HEK293 (cell line): ENCODE data around the gene SLC24A5.

Experiments used
- CTCF ChIA-PET: fragments of 350-600 bp; formaldehyde crosslinking; extraction: SDS; loops from one replicate; lab custom pipeline; 2021; ENCODE audit warnings: antibody characterized with exemption; lab: Yijun Ruan, JAX
- POLR2A ChIA-PET: fragments of 300-600 bp; formaldehyde crosslinking; extraction: SDS; loops from one replicate; lab custom pipeline; 2020; ENCODE audit warnings: antibody characterized with exemption, inconsistent platforms; lab: Yijun Ruan, JAX
- H3K27ac ChIP-seq: fragments of 200-500 bp; sonication (Bioruptor generic); 2 replicates; pipeline ENCODE4 v1.5.1; 2014; ENCODE audit warnings: low read depth, low read length, control low read depth, inconsistent platforms; ENCODE audit errors: extremely low read depth
- H3K36me3 ChIP-seq, 2 experiments: fragments of 200-500 bp in 1 of 2; sonication (Bioruptor generic) in 1 of 2; 1 replicate in 1 of 2; 2 replicates in 1 of 2; pipeline ENCODE4 v1.5.1; 2014 to 2017; ENCODE audit warnings: inconsistent platforms in 2 of 2, low read length in 2 of 2; ENCODE audit not compliant: control insufficient read depth in 2 of 2, insufficient read depth in 1 of 2
- H3K4me1 ChIP-seq: fragments of 200-500 bp; sonication (Bioruptor generic); 2 replicates; pipeline ENCODE4 v1.5.1; 2014; ENCODE audit warnings: mild to moderate bottlenecking, low read length, inconsistent platforms; ENCODE audit not compliant: control insufficient read depth, insufficient read depth
- H3K4me3 ChIP-seq: 2 replicates; pipeline ENCODE4 v1.5.1; 2011; ENCODE audit warnings: low read depth, mild to moderate bottlenecking, control low read depth, low read length, moderate library complexity
- H3K9me3 ChIP-seq: fragments of 200-500 bp; sonication (Bioruptor generic); 2 replicates; pipeline ENCODE4 v1.5.1; 2014; ENCODE audit warnings: low read depth, low read length, inconsistent platforms; ENCODE audit not compliant: control insufficient read depth, insufficient read depth
- ATF2 ChIP-seq: fragments of 450-650 bp; formaldehyde crosslinking; IDR thresholded peaks from 2 replicates; pipeline ENCODE4 v1.5.1; 2016; ENCODE audit warnings: missing biosample characterization, missing genetic modification characterization, low read depth
- FEZF1 ChIP-seq: fragments of 450-650 bp; formaldehyde crosslinking; IDR thresholded peaks from 2 replicates; pipeline ENCODE4 v1.5.1; 2016; ENCODE audit warnings: missing biosample characterization, missing genetic modification characterization
- GLI4 ChIP-seq: fragments of 450-650 bp; formaldehyde crosslinking; IDR thresholded peaks from 2 replicates; pipeline ENCODE4 v1.5.1; 2016; ENCODE audit warnings: missing biosample characterization, missing genetic modification characterization
- GLIS1 ChIP-seq: fragments of 450-650 bp; formaldehyde crosslinking; IDR thresholded peaks from 2 replicates; pipeline ENCODE4 v1.5.1; 2016; ENCODE audit warnings: missing biosample characterization, missing genetic modification characterization
- GLIS2 ChIP-seq: fragments of 450-650 bp; formaldehyde crosslinking; IDR thresholded peaks from 2 replicates; pipeline ENCODE4 v1.5.1; 2016; ENCODE audit warnings: missing biosample characterization, missing genetic modification characterization
- HOXC10 ChIP-seq: sonication (generic); formaldehyde crosslinking; IDR thresholded peaks from 2 replicates; pipeline ENCODE4 v1.8.1; 2023; ENCODE audit warnings: mild to moderate bottlenecking, missing genetic modification reagents
- KLF1 ChIP-seq: fragments of 450-650 bp; formaldehyde crosslinking; IDR thresholded peaks from 2 replicates; pipeline ENCODE4 v1.5.1; 2016; ENCODE audit warnings: missing biosample characterization, missing genetic modification characterization
- OVOL3 ChIP-seq: fragments of 450-650 bp; formaldehyde crosslinking; IDR thresholded peaks from 2 replicates; pipeline ENCODE4 v1.5.1; 2016; ENCODE audit warnings: missing biosample characterization, missing genetic modification characterization
- SCRT2 ChIP-seq: fragments of 450-650 bp; formaldehyde crosslinking; IDR thresholded peaks from 2 replicates; pipeline ENCODE4 v1.5.1; 2016; ENCODE audit warnings: missing biosample characterization, missing genetic modification characterization
- WT1 ChIP-seq: fragments of 450-650 bp; formaldehyde crosslinking; IDR thresholded peaks from 2 replicates; pipeline ENCODE4 v1.5.1; 2016; ENCODE audit warnings: missing biosample characterization, missing genetic modification characterization
- YY2 ChIP-seq: fragments of 450-650 bp; formaldehyde crosslinking; IDR thresholded peaks from 2 replicates; pipeline ENCODE4 v1.5.1; 2016; ENCODE audit warnings: missing biosample characterization, missing genetic modification characterization
- ZBTB7A ChIP-seq: fragments of 450-650 bp; formaldehyde crosslinking; IDR thresholded peaks from 2 replicates; pipeline ENCODE4 v1.5.1; 2016; ENCODE audit warnings: low read depth, missing biosample characterization, missing genetic modification characterization
- ZNF121 ChIP-seq: fragments of 450-650 bp; formaldehyde crosslinking; IDR thresholded peaks from 2 replicates; pipeline ENCODE4 v1.5.1; 2016; ENCODE audit warnings: missing biosample characterization, missing genetic modification characterization
- ZNF133 ChIP-seq: fragments of 450-650 bp; formaldehyde crosslinking; IDR thresholded peaks from 2 replicates; pipeline ENCODE4 v1.5.1; 2016; ENCODE audit warnings: missing biosample characterization, missing genetic modification characterization
- ZNF140 ChIP-seq: fragments of 450-650 bp; formaldehyde crosslinking; IDR thresholded peaks from 2 replicates; pipeline ENCODE4 v1.5.1; 2016; ENCODE audit warnings: missing biosample characterization, missing genetic modification characterization
- ZNF19 ChIP-seq: fragments of 450-650 bp; formaldehyde crosslinking; IDR thresholded peaks from 2 replicates; pipeline ENCODE4; 2016; ENCODE audit warnings: missing biosample characterization, missing genetic modification characterization, low read depth
- ZNF2 ChIP-seq: fragments of 450-650 bp; formaldehyde crosslinking; IDR thresholded peaks from 2 replicates; pipeline ENCODE4 v1.5.1; 2016; ENCODE audit warnings: missing biosample characterization, missing genetic modification characterization
- ZNF221 ChIP-seq: fragments of 450-650 bp; formaldehyde crosslinking; IDR thresholded peaks from 2 replicates; pipeline ENCODE4 v1.5.1; 2017; ENCODE audit warnings: missing biosample characterization, missing genetic modification characterization, borderline replicate concordance
- ZNF23 ChIP-seq: fragments of 450-650 bp; formaldehyde crosslinking; IDR thresholded peaks from 2 replicates; pipeline ENCODE4 v1.5.1; 2016; ENCODE audit warnings: missing biosample characterization, missing genetic modification characterization, borderline replicate concordance
- ZNF266 ChIP-seq: fragments of 450-650 bp; formaldehyde crosslinking; IDR thresholded peaks from 2 replicates; pipeline ENCODE4 v1.5.1; 2016; ENCODE audit warnings: missing biosample characterization, missing genetic modification characterization, low read depth
- ZNF394 ChIP-seq: fragments of 450-650 bp; formaldehyde crosslinking; IDR thresholded peaks from 2 replicates; pipeline ENCODE4 v1.5.1; 2016; ENCODE audit warnings: missing biosample characterization, missing genetic modification characterization, mild to moderate bottlenecking, moderate library complexity, borderline replicate concordance
- ZNF426 ChIP-seq: fragments of 450-650 bp; formaldehyde crosslinking; IDR thresholded peaks from 2 replicates; pipeline ENCODE4 v1.5.1; 2017; ENCODE audit warnings: missing biosample characterization, missing genetic modification characterization, mild to moderate bottlenecking, inconsistent platforms, moderate library complexity
- ZNF555 ChIP-seq: fragments of 450-650 bp; formaldehyde crosslinking; conservative IDR thresholded peaks from 2 replicates; pipeline ENCODE4 v1.5.1; 2017; ENCODE audit warnings: missing biosample characterization, mild to moderate bottlenecking, missing genetic modification characterization, inconsistent platforms
- ZNF558 ChIP-seq: fragments of 450-650 bp; formaldehyde crosslinking; IDR thresholded peaks from 2 replicates; pipeline ENCODE4 v1.5.1; 2016; ENCODE audit warnings: missing biosample characterization, missing genetic modification characterization
- ZNF571 ChIP-seq: fragments of 450-650 bp; formaldehyde crosslinking; IDR thresholded peaks from 2 replicates; pipeline ENCODE4 v1.5.0; 2017; ENCODE audit warnings: missing biosample characterization, missing genetic modification characterization
- ZNF580 ChIP-seq: fragments of 450-650 bp; formaldehyde crosslinking; IDR thresholded peaks from 2 replicates; pipeline ENCODE4 v1.5.1; 2016; ENCODE audit warnings: missing biosample characterization, missing genetic modification characterization
- ZNF660 ChIP-seq: fragments of 450-650 bp; IDR thresholded peaks from 2 replicates; pipeline ENCODE4 v1.5.1; 2018; ENCODE audit warnings: missing biosample characterization, mild to moderate bottlenecking, missing genetic modification characterization
- ZNF701 ChIP-seq: fragments of 450-650 bp; formaldehyde crosslinking; IDR thresholded peaks from 2 replicates; pipeline ENCODE4 v1.5.1; 2016; ENCODE audit warnings: missing biosample characterization, missing genetic modification characterization
- ZNF768 ChIP-seq: fragments of 450-650 bp; formaldehyde crosslinking; IDR thresholded peaks from 2 replicates; pipeline ENCODE4 v1.5.1; 2018; ENCODE audit warnings: missing biosample characterization, mild to moderate bottlenecking, missing genetic modification characterization

The SLC24A5 gene

GRCh38 chr15:48120745-48121144 lies at the start of gene SLC24A5:
Gene SLC24A5 (plus strand): TSS chr15:48120990. CDS start chr15:48121045, 55 bp downstream.
- no peak for TF ChIP-seq OVOL3
- TF ChIP-seq HOXC10 (CRISPR knock-in tag) = no peak
- TF ChIP-seq ZNF660 = no peak
- no peak for TF ChIP-seq ATF2 (tag by site-specific recombination)
- no peak for TF ChIP-seq ZNF133 (tag by site-specific recombination)
- TF ChIP-seq ZNF426 (tag by site-specific recombination) = no peak
- no peak for TF ChIP-seq KLF1 (tag by site-specific recombination)
- TF ChIP-seq GLIS2 = no peak
- no peak for TF ChIP-seq ZNF121 (tag by site-specific recombination)
- TF ChIP-seq ZNF2 (tag by site-specific recombination) = no peak
- no peak for TF ChIP-seq ZNF140 (tag by site-specific recombination)
- no peak for TF ChIP-seq FEZF1 (tag by site-specific recombination)
- no peak for TF ChIP-seq ZBTB7A (tag by site-specific recombination)
- TF ChIP-seq ZNF768 (tag by site-specific recombination) = no peak
- TF ChIP-seq ZNF580 (tag by site-specific recombination) = no peak
- no peak for TF ChIP-seq GLI4 (tag by site-specific recombination)
- no peak for TF ChIP-seq ZNF701 (tag by site-specific recombination)
- TF ChIP-seq GLIS1 (tag by site-specific recombination) = no peak
- TF ChIP-seq ZNF23 (tag by site-specific recombination) = no peak
- ChIA-PET POLR2A (no interaction called here), CTCF (no interaction called here)
- Histone ChIP-seq H3K9me3 (no peaks in the 10 kb centered on the region), H3K4me3 (no peak within 1 kb of the TSS), H3K27ac (no peak within 1 kb of the TSS), H3K4me1 (no peaks in the 10 kb centered on the region), H3K36me3 (no peaks in the 10 kb centered on the region)

GRCh38 chr15:48072941-48073340 lies 47.8 kb upstream of the SLC24A5 start:
- no peak overlapping the region for H3K27ac ChIP-seq
- H3K4me3 ChIP-seq = no peak overlapping the region
- H3K36me3 ChIP-seq = no peaks in the 10 kb centered on the region
- ChIA-PET CTCF (interaction anchor here (1.2 kb wide), 1 partner anchor 85 kb away, joined by 3 read pairs; no protein-coding TSS in a partner anchor), POLR2A (no interaction called here)
- TF ChIP-seq ZNF571 (tag by site-specific recombination) (no peak), ZNF221 (tag by site-specific recombination) (no peak), GLIS2 (no peak), ZNF558 (no peak), ZNF394 (tag by site-specific recombination) (no peak), YY2 (tag by site-specific recombination) (no peak), WT1 (tag by site-specific recombination) (no peak), ZNF266 (tag by site-specific recombination) (no peak), ZNF121 (tag by site-specific recombination) (no peak), SCRT2 (tag by site-specific recombination) (no peak), FEZF1 (tag by site-specific recombination) (no peak), ZNF555 (tag by site-specific recombination) (no peak), ZNF19 (tag by site-specific recombination) (no peak)
- H3K4me1 ChIP-seq = no peaks in the 10 kb centered on the region
- no peaks in the 10 kb centered on the region for H3K9me3 ChIP-seq
